ENCODE results near the gene CYP3A7. TPM values are rescaled to one million over a fixed set of nuclear protein-coding genes. Genes with fewer than 3 reads are reported as not detected.

The CYP3A7 gene
- 0.06 TPM in 1 of 5 replicates, not detected in the others for total RNA-seq (2022; extraction: Qiagen RNA extraction)

GRCh38 chr7:99734987-99735386 lies at the start of gene CYP3A7:
Gene CYP3A7, minus strand, starts transcription at chr7:99735196. Its CDS starts 103 bp downstream, at chr7:99735093.

GRCh38 chr7:99784007-99784406 lies 49.0 kb upstream of the CYP3A7 start, which contains the start of gene CYP3A4:
Gene CYP3A4, minus strand, starts transcription at chr7:99784184. Its CDS starts 103 bp downstream, at chr7:99784081.

GRCh38 chr7:99679400-99680191 lies 55.4 kb downstream of the CYP3A7 start, which contains the start of gene CYP3A5:
Gene CYP3A5, minus strand, starts transcription at chr7:99679996. Its CDS starts 100 bp downstream, at chr7:99679896.

Other genes starting within 250 kb of the CYP3A7 start
- gene ZNF394, start 234.9 kb downstream of the CYP3A7 start, total RNA-seq (2022; extraction: Qiagen RNA extraction) = 16.9 to 19.4 TPM (median 18.1 TPM) in 5 replicates
- gene ZKSCAN5, start 230.5 kb downstream of the CYP3A7 start, total RNA-seq (2022; extraction: Qiagen RNA extraction) = 7.8 to 9.9 TPM (median 9.5 TPM) in 5 replicates
- 5.8 to 6.6 TPM (median 6.3 TPM) in 5 replicates for gene FAM200A, start 183.1 kb downstream of the CYP3A7 start, total RNA-seq (2022; extraction: Qiagen RNA extraction)
- 56.3 to 60.1 TPM (median 57.7 TPM) in 5 replicates for gene ZNF655, start 176.6 kb downstream of the CYP3A7 start, total RNA-seq (2022; extraction: Qiagen RNA extraction)
- 0.78 to 1.5 TPM (median 1.3 TPM) in 5 replicates for gene TMEM225B, start 136.9 kb downstream of the CYP3A7 start, total RNA-seq (2022; extraction: Qiagen RNA extraction)
- 7.8 to 9.4 TPM (median 8.7 TPM) in 5 replicates for gene ZSCAN25, start 118.2 kb downstream of the CYP3A7 start, total RNA-seq (2022; extraction: Qiagen RNA extraction)
- gene CYP3A5, start 55.2 kb downstream of the CYP3A7 start, total RNA-seq (2022; extraction: Qiagen RNA extraction) = 1.3 to 2.5 TPM (median 1.9 TPM) in 5 replicates
- 0.05 TPM in 1 of 5 replicates, not detected in the others for gene CYP3A4, start 49.0 kb upstream of the CYP3A7 start, total RNA-seq (2022; extraction: Qiagen RNA extraction)
- gene CYP3A43, start 92.8 kb upstream of the CYP3A7 start, total RNA-seq (2022; extraction: Qiagen RNA extraction) = not detected in 5 replicates
- not detected in 5 replicates for gene OR2AE1, start 141.8 kb upstream of the CYP3A7 start, total RNA-seq (2022; extraction: Qiagen RNA extraction)
- gene TRIM4, start 184.3 kb upstream of the CYP3A7 start, total RNA-seq (2022; extraction: Qiagen RNA extraction) = 24.2 to 32.7 TPM (median 26.6 TPM) in 5 replicates
- gene GJC3, start 194.4 kb upstream of the CYP3A7 start, total RNA-seq (2022; extraction: Qiagen RNA extraction) = 0.09 to 0.22 TPM (median 0.10 TPM) in 3 of 5 replicates, not detected in the others
- 0.06 TPM in 1 of 5 replicates, not detected in the others for gene AZGP1, start 240.8 kb upstream of the CYP3A7 start, total RNA-seq (2022; extraction: Qiagen RNA extraction)